ENCODE results near the gene PLA2G4C. TPM values are rescaled to one million over a fixed set of nuclear protein-coding genes. Genes with fewer than 3 reads are reported as not detected.
A peak's percentile ranks its signal among the peaks of the same experiment; 100 is the strongest.

PLA2G4C gene
- total RNA-seq, 6 donors from 2014 or later, result 7.3 to 39.8 (median 14.2) TPM

GRCh38 chr19:48149430-48149829 is 38.8 kb upstream of the PLA2G4C start:
- H3K9me3 ChIP-seq, result no peaks in the 10 kb centered on the region
- no peak overlapping the region for H3K4me3 ChIP-seq
- peaks cover 0 to 3% (median 0%) of the 10 kb centered on the region in 4 donors for H3K4me1 ChIP-seq
- H3K27ac ChIP-seq, result no peak overlapping the region
- 86 to 87% methylated on average over 6 of the region's 6 CpGs for WGBS, 2 donors
- no peak for ATAC-seq (ENCODE audit: low FRiP score in 2 of 2)
- H3K36me3 ChIP-seq, result peaks cover 0 to 36% (median 15%) of the 10 kb centered on the region in 4 donors
- H3K27me3 ChIP-seq, result no peaks in the 10 kb centered on the region
- TF ChIP-seq POLR2AphosphoS5 (IDR thresholded peaks at IDR 0.05) (no peak), POLR2A (IDR thresholded peaks at IDR 0.05) (no peak)
- DNase-seq, result no peak

GRCh38 chr19:48148576-48148975 is 38.0 kb upstream of the PLA2G4C start:
- 90 to 97% methylated on average over 7 to 9 of the region's 9 CpGs for WGBS, 2 donors
- Histone ChIP-seq H3K36me3 (peaks cover 0 to 38% (median 15%) of the 10 kb centered on the region in 4 donors), H3K27me3 (no peaks in the 10 kb centered on the region), H3K9me3 (no peaks in the 10 kb centered on the region), H3K4me1 (peaks cover 0 to 3% (median 0%) of the 10 kb centered on the region in 4 donors), H3K4me3 (no peak overlapping the region), H3K27ac (no peak overlapping the region)
- ATAC-seq (ENCODE audit: low FRiP score in 2 of 2), result no peak
- no peak for DNase-seq
- no peak for TF ChIP-seq EP300 (IDR thresholded peaks at IDR 0.05)
- no peak for TF ChIP-seq POLR2AphosphoS5 (IDR thresholded peaks at IDR 0.05)
- TF ChIP-seq POLR2A (IDR thresholded peaks at IDR 0.05), result no peak
- no peak for TF ChIP-seq CTCF (IDR thresholded peaks at IDR 0.05)

- Histone ChIP-seq H3K27me3 (no peaks in the 10 kb centered on the region), H3K27ac (no peak overlapping the region), H3K36me3 (peaks cover 0 to 44% (median 15%) of the 10 kb centered on the region in 4 donors), H3K4me3 (no peak overlapping the region), H3K9me3 (no peaks in the 10 kb centered on the region), H3K4me1 (peaks cover 0 to 3% (median 0%) of the 10 kb centered on the region in 4 donors)
- DNase-seq (no peak), ATAC-seq (ENCODE audit: low FRiP score in 2 of 2) (no peak)
- 77 to 91% methylated on average over 4 of the region's 4 CpGs for WGBS, 2 donors
- TF ChIP-seq POLR2AphosphoS5 (IDR thresholded peaks at IDR 0.05) (no peak), EP300 (IDR thresholded peaks at IDR 0.05) (no peak), POLR2A (IDR thresholded peaks at IDR 0.05) (no peak), CTCF (IDR thresholded peaks at IDR 0.05) (no peak)
Observed at GRCh38 chr19:48147597-48148175, 37.1 kb upstream of the PLA2G4C start.

GRCh38 chr19:48139053-48139452 is 28.4 kb upstream of the PLA2G4C start:
- Histone ChIP-seq H3K4me3 (no peak overlapping the region), H3K27ac (no peak overlapping the region), H3K36me3 (peaks cover 0 to 10% (median 3%) of the 10 kb centered on the region in 4 donors), H3K4me1 (no peaks in the 10 kb centered on the region), H3K9me3 (no peaks in the 10 kb centered on the region), H3K27me3 (no peaks in the 10 kb centered on the region)
- WGBS, 2 donors, result 91 to 100% methylated on average over 4 to 6 of the region's 6 CpGs
- DNase-seq, result no peak
- TF ChIP-seq CTCF (IDR thresholded peaks at IDR 0.05) (no peak), POLR2AphosphoS5 (IDR thresholded peaks at IDR 0.05) (no peak), EP300 (IDR thresholded peaks at IDR 0.05) (no peak), POLR2A (IDR thresholded peaks at IDR 0.05) (no peak)
- no peak for ATAC-seq (ENCODE audit: low FRiP score in 2 of 2)

GRCh38 chr19:48137411-48137810 is 26.8 kb upstream of the PLA2G4C start:
- WGBS, 2 donors, result 87 to 97% methylated on average over 26 of the region's 26 CpGs
- no peaks in the 10 kb centered on the region for H3K4me1 ChIP-seq
- H3K4me3 ChIP-seq, result no peak overlapping the region
- H3K27me3 ChIP-seq, result no peaks in the 10 kb centered on the region
- TF ChIP-seq CTCF (IDR thresholded peaks at IDR 0.05) (no peak), POLR2AphosphoS5 (IDR thresholded peaks at IDR 0.05) (no peak), EP300 (IDR thresholded peaks at IDR 0.05) (no peak), POLR2A (IDR thresholded peaks at IDR 0.05) (no peak)
- ATAC-seq (ENCODE audit: low FRiP score in 2 of 2) (no peak), DNase-seq (peak in 1 of 2 donors; percentile 75)
- peaks cover 0 to 11% (median 1%) of the 10 kb centered on the region in 4 donors for H3K36me3 ChIP-seq
- H3K27ac ChIP-seq, result no peak overlapping the region
- H3K9me3 ChIP-seq, result no peaks in the 10 kb centered on the region

Data from upper lobe of left lung (tissue), 6 donors.